ENCODE data around the gene WDR49.

WDR49 gene

DNA sequence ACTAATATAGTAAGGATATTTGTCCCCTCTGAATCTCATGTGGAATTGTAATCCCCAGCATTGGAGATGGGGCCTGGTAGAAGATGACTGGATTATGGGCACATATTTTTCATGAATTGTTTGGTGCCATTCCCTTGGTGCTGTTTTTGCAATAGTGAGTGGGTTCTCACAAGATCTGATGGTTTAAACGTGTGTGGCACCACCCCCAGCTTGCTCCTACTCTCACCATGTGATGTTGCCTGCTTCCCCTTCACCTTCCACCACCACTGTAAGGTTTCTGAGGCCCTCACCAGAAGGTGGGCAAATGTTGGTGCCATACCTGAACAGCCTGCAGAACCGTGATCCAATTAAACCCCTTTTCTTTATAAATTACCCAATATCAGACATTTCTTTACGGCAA lies 151.8 kb downstream of the WDR49 start:
- TF ChIP-seq, protein P1, sequence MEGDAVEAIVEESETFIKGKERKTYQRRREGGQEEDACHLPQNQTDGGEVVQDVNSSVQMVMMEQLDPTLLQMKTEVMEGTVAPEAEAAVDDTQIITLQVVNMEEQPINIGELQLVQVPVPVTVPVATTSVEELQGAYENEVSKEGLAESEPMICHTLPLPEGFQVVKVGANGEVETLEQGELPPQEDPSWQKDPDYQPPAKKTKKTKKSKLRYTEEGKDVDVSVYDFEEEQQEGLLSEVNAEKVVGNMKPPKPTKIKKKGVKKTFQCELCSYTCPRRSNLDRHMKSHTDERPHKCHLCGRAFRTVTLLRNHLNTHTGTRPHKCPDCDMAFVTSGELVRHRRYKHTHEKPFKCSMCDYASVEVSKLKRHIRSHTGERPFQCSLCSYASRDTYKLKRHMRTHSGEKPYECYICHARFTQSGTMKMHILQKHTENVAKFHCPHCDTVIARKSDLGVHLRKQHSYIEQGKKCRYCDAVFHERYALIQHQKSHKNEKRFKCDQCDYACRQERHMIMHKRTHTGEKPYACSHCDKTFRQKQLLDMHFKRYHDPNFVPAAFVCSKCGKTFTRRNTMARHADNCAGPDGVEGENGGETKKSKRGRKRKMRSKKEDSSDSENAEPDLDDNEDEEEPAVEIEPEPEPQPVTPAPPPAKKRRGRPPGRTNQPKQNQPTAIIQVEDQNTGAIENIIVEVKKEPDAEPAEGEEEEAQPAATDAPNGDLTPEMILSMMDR (IDR thresholded peaks at IDR 0.05) = no peak
- DNase-seq (ENCODE audit: low spot score) = no peak
- Histone ChIP-seq H3K4me3 (no peak overlapping the region), H3K27ac (no peak overlapping the region)

DNA sequence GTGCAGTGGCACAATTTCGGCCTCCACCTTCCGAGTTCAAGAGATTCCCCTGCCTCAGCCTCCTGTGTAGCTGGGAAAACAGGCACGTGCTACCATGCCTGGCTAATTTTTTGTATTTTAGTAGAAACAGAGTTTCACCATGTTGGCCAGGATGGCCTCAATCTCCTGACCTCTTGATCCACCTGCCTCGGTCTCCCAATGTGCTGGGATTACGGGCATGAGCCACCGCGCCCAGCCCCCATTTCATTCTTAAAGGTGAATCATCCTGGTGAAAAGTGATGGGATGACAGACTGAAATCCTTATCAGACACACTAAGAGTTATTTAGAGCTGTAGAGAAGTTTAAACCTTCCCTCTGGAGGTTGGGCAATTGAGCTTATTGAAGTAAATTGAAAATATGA lies 155.8 kb downstream of the WDR49 start:
- Histone ChIP-seq H3K27ac (no peak overlapping the region), H3K4me3 (no peak overlapping the region)
- TF ChIP-seq, protein P1 (IDR thresholded peaks at IDR 0.05) = no peak
- DNase-seq (ENCODE audit: low spot score) = no peak

DNA sequence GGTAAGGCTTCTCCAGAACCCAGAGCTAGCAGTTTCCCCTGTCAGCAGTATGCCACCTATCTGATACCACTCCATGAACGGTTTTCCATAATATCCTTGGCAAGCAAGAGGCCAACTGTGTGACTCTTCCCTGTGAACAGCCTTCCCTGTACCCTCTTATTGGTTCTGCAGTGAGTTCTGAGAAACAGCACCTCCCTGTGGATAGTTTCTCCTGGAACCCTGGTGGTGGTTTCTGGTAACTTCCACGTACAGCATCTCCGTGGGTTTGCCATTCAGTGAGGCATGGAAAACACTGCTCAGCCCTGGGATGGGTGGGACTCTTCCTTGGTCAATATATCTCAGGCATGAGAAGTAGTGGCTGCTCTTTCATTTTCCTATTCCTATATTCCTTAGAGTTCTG lies 160.5 kb downstream of the WDR49 start:
- TF ChIP-seq, protein P1 (IDR thresholded peaks at IDR 0.05) = no peak
- DNase-seq (ENCODE audit: low spot score) = no peak
- H3K27ac ChIP-seq = no peak overlapping the region
- no peak overlapping the region for H3K4me3 ChIP-seq

DNA sequence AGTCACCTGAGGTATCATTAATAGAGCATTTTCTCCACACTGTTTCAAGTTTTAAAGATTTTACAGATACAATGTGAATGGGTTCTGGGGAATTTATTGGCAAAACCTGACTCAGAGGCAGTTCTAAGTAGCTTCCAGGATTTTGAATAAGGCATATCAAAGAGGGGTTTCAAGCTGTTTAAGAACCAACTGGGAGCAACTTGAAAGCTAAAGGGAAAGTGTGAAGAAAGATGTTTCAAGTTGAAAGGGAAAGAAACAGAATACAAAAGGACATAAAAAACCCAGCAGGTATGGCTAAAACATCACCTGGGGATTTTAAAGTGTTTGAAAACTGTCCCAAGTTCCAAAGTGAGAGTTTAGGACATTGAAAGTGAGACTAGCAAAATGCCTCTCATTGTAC lies 162.1 kb downstream of the WDR49 start:
- no peak overlapping the region for H3K27ac ChIP-seq

DNA sequence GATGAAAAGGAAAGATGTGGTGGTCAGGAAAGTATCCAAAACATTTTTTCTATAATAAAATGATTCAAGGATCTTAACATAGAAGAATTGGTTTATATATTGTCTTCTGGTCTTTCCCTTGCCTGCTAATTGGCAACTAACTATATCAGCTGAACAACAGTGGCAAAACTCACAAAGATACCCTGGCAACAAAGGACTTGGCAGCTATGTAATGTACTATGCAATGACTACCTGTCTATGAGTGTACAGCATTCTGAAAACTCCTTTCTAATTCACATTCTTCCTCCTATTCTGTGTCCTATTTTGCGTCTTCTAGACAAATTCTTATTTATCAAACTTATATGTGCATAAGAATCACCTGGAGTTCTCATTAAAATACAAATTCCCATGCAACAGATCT lies 164.2 kb downstream of the WDR49 start:
- Histone ChIP-seq H3K27ac (no peak overlapping the region), H3K4me3 (no peak overlapping the region)
- DNase-seq (ENCODE audit: low spot score) = no peak
- TF ChIP-seq, protein P1 (IDR thresholded peaks at IDR 0.05) = no peak

More for the DNA sequence above, 162.1 kb downstream of the WDR49 start:
- DNase-seq (ENCODE audit: low spot score) = no peak
- TF ChIP-seq, protein P1 (IDR thresholded peaks at IDR 0.05) = no peak
- no peak overlapping the region for H3K4me3 ChIP-seq

DNA sequence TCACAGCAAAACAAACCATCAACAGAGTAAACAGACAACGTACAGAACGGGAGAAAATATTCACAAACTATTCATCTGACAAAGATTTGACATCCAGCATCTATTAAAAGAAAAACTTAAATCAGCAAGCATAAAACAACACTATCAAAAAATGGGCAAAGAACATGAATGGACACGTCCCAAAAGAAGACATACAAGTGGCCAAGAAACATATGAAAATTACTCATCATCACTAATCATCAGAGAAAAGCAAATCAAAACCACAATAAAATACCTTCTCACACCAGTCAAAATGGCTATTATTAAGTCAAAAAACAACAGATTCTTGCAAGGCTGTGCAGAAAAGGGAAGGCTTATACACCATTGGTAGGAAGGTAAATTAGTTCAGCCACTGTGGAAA lies 166.2 kb downstream of the WDR49 start:
- Histone ChIP-seq H3K27ac (no peak overlapping the region), H3K4me3 (no peak overlapping the region)
- DNase-seq (ENCODE audit: low spot score) = no peak
- TF ChIP-seq, protein P1 (IDR thresholded peaks at IDR 0.05) = no peak

DNA sequence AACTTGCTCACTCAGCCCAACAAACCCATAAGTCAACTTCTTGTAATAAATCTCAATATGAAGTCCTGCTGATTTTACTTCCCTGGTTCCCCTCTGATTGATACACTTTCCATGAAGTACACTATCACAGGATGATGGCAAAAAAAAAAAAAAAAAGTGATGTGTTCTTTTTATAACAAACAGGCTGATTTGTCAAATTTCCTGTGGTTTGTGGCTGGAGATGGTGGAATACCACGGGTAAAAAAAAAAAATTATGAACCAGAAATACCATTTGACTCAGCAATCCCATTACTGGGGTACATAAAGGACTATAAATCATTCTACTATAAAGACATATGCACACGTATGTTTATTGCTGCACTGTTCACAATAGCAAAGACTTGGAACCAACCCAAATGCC lies 169.2 kb downstream of the WDR49 start:
- no peak overlapping the region for H3K27ac ChIP-seq
- DNase-seq (ENCODE audit: low spot score) = no peak
- TF ChIP-seq, protein P1 (IDR thresholded peaks at IDR 0.05) = no peak
- H3K4me3 ChIP-seq = no peak overlapping the region

Data from coronary artery (tissue), 2 donors.